ENCODE data around the gene TMEM163.

TMEM163 gene

DNA sequence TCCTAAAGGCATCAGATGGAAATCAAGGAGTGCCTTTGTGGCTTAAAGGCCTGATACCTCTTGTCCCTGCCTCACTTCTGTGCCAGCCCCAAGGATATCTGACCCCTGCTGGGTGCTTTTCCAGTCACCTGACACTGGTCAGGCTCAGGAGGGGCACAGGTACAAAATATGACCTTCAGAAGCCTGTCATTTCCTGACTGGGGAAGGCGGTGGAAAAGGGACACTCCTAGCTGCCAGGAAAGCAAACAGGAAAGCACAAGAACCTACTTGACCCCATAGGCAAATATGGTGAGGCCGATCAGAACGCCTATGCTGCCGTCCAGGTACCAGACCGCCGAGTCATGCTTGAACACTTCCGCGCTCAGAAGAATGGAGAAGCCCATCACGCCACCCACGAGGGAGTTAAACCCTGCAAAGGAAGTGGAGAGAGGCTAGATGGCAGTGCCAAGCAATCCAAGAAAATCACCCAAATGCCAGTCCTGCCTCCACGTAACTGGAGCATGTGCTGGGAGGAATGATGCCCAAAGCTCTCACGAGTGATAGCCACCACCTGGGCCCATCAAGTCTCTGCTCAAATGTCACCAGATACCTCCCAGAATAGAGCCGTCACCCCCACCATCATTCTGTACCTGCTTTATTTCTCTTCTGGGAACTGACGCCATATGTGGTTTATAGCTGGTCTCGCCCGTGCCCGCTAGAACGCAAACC lies 260.9 kb downstream of the TMEM163 start:
- DNase-seq (ENCODE audit: low read depth): no peak

DNA sequence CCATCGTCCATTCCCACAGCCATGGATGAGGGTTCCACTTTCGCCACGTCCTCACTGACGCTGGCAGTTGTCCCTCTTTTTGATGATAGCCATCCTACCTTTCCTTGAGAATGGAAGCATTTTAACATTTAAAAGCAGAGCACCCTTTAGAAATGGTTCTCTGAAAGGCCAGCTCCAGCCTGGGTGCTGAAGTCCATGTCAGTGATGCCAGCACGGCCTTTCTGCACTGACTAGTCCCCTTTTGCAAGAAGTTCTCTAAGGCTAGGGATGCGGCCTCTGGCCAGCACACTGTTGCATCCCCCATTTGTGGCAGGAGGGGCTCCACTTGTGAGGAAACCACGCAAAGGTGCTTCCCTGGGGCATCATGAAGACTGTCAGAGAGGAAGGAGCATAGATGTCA lies 261.4 kb downstream of the TMEM163 start:
- DNase-seq (ENCODE audit: low read depth): no peak

DNA sequence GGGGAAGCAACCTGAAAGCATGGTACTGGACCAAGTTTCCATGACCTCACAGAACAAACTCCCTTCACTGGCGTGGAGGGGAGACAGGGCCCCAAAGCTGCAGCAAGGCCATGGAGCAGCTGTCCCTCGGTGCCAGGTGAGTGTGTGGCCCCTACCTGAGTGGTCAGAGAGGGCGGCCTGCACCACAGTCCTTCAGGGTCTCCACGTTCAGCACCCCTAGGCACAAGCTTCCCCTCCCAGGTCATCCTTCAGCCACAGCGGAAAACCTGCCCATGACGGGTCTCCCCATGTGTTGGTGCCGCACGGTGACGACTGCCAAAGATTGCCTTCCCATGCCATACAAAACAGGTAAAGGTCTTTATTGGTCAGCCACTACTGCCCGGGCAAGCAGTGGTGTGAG lies 263.4 kb downstream of the TMEM163 start:
- DNase-seq (ENCODE audit: low read depth): no peak

DNA sequence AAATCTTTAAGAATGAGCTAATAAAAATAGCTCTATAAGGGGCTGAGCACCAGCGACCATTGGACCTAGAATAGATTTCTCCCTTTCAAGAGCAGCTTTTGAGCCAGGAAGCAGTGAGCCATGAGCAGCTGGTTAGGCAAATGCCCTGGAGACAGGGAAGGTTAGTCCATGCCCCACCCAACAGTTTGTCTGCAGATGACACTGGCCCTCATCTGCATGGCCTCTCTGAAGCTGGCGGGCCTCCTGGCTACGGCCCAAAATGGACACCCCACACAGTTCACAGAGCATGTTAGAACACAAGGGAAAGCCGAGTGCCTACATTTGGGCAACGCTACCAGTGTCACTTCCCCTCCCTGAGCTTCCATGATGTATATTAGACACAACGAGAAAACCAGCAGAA lies 263.9 kb downstream of the TMEM163 start:
- no peak for DNase-seq (ENCODE audit: low read depth)

DNA sequence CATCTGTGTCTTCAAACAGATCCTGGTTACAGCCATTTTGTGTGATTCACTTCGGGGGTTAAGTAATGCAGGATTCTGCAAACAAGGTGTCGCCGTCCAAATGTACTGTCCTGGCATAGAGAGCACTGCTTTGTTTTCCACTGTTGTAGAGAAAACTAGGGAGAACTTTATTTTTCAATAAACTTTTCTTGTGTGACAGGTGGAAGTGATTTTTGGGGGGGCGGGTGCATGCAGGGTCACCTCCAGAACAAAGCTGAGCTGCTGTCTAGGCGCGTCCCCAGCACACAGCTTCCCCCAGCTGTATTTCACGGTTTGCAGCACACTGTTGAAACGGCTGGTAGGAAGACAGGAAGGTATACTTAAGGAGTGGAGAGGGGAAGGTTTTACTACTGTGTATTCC lies 264.4 kb downstream of the TMEM163 start:
- DNase-seq (ENCODE audit: low read depth): no peak

DNA sequence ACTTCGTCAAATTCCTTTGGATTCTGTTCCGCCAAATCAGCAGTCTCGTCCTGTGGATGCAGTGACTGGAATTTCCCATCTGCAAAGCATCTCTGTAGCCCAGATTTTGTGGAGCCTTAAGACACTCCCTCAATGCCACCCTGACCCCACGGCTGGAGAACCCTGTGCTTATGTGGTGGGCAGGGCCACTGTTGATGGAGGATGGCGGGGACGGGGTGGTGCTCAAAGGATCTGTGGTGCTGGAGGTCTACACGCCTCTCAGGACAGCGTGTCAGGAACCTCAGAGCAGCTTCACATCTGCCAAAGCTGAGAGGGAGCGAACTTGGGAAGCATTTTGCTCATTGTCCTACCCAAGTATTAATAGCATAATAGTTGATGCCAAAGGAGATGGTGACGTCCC lies 264.8 kb downstream of the TMEM163 start:
- DNase-seq (ENCODE audit: low read depth): no peak

DNA sequence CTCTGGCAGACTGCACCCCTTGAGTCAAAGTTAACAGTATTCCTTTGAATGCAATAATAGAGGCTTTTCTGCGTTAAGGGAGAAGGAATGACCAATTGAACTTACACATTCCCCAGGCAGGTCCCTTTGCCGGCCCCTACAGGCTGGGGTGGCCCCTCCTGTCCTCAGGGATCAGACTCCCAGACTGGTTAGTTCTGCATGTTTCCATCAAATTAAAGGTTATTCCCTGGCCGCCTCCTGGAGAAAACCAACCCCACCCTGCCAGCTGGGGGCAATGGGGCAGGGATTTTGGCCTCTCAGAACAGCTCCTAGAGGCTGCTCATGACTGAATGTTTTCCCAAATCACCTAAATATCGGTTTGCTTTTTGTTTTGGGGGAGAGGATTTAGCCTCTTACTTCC lies 265.3 kb downstream of the TMEM163 start:
- DNase-seq (ENCODE audit: low read depth): no peak

DNA sequence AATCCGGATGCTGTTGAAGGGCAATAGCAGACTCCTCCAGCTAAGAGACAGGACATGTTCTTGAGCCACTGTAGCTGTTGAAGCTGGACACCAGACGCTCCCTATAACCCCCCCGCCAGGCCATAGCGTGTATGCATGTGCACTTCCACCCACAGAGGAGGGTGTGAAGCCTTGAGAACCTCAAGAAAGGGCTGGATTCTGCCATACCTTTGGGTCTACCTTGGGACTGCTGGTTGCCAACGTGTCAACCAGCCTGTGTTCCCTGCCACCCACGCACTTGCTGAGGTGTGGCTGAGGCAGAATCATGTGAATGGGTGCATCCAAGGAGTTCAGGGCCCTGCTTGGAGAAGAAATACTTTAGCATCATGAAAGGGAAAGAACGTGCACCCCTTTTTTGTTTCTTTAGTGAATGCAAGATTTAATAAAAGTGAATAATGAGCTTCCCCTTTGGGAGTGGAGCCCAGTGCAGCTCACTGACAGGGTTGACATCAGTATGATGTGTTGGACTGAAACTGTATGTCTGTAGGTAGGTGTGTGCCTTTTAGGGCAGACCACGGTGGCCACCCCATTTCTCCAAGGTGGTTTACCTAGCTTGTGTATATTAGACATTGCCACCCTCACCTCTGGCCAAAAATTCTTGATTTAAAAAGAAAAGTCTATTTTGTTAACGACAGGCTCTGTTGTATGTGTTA lies 266.6 kb downstream of the TMEM163 start:
- no peak for DNase-seq (ENCODE audit: low read depth)

DNA sequence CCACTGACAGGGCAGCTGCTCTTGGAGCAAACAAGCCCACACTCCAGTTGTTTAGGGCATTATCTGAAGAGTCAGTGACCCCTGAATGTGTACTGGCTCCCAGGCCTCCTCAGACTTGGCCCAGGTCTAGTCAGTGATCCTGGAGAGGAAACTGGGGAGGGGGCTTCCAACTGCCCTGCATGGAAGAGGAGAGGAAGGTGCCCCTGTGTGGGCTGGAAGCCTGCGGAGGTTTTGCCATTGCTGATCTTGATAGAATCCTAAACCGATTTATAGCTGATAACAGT lies 267.5 kb downstream of the TMEM163 start:
- DNase-seq (ENCODE audit: low read depth): no peak

DNA sequence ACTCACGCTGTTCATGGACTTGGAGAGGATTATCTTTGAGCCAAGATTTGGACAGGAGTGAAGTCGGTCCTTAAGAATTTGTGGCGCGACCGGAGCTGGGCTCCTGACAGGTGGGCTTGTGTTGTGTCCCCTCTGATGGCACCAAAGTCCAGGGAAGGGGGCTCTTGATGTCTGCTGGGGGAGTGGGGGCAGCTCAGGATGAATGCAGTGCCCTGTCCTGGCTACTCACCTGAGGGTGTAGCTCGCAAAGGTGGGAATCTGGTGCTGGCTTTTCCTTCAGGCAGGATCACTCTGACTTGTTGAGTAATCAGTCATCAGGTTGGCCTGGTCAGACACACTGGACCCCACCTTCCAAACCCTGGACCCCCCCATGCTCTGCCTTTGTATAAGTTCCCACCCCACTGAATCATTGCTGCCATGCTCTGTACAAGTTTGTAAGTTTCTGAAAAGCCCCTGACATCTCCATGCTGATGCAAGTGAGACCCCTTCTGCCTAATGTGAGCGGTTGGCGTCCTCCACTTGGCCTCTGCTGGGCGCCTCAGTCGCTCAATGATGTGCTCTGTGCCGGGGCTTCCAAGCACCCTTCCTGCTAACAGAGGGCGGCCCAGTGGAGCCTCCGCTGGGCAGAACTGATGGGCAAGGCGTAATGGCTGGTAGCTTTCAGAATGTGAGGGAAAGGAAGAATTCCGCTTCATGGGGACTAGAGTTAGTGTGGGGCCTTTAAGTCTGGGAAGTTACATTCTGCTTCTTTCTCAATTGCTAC lies 268.9 kb downstream of the TMEM163 start:
- DNase-seq (ENCODE audit: low read depth): no peak

DNA sequence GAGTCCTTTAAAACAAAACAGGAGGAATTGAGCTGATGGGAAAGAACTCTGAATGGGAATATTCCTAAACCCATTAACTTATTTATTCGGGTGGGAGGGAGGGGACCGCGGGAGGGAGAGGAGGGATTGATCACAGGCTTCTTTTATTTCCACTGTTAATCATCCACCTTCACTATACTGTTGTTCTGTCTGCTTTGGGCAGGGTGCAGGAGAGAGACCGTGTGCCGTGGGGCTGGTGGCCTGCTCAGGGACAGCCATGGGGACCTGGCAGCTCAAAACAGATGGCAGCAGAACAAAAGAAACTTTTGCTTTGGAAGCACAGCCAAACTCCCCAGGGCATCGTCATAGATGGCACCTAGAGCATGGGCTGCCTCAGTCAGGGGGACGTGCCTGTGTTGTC lies 269.6 kb downstream of the TMEM163 start:
- no peak for DNase-seq (ENCODE audit: low read depth)

DNA sequence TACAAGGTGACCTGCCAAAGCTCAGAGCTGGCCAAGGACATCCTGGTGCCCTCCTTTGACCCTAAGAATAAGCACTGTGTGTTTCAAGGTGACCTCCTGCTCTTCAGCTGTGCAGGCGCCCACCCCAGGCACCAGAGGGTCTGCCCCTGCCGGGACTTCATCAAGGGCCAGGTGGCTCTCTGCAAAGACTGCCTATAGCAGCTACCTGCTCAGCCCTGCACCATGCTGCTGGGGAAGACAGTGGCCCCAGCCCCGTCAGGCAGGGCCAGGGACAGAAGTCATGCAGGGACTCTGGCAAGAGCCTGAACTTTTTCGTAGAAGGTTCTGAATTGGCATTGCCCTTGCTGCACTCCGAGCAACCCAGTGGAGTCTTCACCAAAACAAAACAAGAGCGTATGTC lies 270.1 kb downstream of the TMEM163 start:
- DNase-seq (ENCODE audit: low read depth): no peak

DNA sequence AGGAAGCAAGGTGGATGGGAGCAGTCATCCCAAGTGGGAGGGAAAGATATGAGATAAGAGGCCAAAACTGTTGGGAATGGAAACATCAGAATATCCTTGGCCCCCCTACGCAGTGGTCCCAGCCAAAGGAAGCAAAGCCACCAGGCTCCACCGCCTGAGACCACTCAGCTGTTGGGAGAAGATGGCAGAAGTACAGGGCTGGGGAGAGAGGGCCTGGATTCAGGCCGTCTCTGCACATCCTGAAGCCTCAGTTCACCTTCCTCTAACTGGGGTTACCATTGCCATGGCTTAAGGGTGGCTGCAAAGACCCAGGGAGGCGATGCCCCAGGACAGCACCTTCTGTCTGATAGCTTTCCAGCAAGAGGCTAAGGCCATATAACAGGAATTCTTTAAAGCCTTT lies 271.1 kb downstream of the TMEM163 start:
- no peak for DNase-seq (ENCODE audit: low read depth)

DNA sequence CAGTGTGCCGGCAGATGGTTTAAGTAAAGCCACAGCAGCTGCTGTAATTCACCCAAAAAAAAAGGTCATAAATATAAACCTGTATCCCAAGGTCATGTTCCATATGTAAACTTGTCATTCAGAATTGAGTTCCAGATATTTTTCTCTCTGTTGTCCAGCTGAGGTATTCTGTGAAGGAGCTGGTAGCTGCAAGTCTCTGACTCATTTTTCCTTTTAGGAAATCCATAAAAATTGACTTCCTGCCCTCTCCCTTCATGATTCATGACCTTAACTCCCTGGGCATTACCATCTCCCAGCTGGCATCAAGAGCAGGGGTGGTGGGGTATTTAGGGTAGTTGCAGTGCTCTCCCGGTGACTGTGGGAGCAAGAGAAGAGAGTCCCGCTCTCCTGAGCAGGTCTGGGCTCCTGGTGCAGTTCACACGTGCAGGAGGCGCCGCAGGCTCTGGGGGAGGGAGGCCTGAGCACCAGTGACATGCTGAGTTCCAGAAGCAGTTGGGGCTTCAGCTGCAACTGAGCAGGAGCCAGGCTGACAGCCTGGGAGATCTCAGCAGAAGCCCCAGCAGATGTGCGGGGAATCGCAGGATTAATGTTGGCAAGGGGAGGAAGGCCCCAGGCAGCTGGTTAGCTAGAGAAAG lies 272.3 kb downstream of the TMEM163 start:
- DNase-seq (ENCODE audit: low read depth): peak; percentile 70

DNA sequence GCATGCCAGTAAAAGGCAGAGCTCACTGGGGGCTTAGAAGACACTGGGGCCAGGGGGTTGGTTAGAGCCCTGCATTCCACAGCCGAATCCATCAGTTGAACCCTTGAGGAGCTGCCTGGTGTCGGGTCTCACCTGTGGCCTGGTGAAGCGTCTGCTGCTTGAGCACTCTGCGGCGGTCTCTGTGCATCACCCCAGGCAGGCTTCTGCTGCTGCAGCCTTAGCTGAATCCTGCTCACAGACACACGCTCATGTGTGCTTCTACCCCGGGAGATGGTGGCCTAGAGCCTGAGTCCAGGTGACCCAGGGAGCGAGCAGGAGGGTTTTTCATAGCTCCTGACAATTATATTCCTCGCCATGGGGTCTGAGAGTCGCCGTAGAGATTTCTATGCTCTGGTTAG lies 272.8 kb downstream of the TMEM163 start:
- DNase-seq (ENCODE audit: low read depth): no peak

DNA sequence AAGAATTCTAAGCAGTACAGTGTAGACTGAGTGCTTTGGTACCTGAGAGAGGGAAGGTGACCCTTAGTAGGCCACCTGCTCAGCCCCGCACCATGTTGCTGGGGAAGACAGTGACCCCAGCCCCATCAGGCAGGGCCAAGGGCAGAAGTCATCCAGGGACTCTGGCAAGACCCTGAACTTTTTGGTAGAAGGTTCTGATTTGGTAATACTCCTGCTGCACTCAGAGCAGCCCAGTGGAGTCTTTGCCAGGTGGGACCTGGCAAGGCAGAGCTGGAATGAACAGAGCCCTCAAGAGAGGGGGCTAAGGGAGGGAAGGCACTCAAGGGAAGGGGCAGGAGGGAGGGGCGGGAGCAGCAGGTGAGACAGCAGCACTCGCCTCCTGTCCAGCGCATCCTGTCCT lies 273.7 kb downstream of the TMEM163 start:
- DNase-seq (ENCODE audit: low read depth): no peak

DNA sequence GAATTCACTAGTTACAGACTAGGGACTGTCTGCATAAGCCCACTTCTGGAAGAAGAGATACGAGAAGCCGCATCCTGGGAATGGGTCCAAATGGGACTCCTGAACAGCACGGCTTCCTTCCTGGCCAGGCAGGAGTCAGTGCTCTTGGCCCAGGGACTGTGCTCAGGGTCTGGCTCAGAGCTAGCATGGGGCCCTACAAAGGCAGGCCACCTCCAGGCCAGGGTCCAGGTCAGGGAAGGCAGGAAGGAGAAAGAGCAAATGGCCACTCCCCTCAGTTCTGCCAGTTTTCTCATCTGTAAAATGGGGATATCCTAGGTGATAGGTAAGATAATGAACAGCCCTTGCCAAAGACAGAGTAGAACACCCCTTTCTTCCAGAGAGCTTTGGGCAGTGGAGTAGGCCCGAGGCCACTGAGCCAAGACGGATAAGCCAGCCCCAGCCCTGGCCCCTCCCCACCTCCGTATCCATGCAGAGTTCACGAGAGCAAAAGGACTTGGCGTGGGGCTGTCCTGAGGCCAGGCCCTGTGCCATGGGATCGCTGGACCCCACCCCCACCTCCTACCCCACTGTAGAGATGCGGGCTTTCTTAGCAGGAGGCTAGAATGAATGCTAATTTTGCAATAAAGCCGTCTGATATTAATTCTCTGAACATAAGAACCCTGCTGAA lies 274.9 kb downstream of the TMEM163 start:
- DNase-seq (ENCODE audit: low read depth): no peak

DNA sequence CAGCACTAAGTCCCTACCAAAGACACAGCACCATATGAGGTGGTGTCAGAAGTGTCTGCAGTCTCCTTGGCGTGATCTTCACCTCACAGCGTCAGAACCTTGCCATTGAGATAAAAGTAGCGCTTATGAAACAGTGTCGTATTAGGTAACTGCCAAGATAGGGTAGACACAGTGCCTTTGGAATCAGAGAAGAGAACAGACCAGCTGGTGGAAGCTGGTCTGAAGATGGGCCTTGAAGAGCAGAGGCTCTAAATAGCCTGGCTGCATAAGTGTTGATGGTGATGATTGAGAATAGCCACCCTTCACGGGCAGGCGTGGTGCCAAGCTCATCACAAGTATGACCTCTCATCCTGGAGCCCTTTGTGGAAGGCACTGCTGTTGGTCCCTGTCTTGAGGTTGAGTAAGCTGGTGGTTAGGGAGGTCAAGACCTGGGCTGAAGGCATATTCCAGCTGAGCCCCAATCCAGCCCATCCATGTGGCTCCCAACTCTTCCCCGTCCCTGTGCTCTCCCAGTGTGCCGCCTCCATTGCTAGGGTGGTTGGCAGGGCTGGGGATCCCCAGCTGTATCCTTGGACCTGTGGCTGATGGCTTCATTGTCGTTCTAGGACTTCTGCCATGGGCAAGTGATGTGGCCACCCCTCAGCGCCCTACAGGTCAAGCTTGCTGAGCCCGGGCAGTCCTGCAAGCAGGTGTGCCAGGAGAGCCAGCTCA lies 277.5 kb downstream of the TMEM163 start:
- DNase-seq (ENCODE audit: low read depth): no peak

DNA sequence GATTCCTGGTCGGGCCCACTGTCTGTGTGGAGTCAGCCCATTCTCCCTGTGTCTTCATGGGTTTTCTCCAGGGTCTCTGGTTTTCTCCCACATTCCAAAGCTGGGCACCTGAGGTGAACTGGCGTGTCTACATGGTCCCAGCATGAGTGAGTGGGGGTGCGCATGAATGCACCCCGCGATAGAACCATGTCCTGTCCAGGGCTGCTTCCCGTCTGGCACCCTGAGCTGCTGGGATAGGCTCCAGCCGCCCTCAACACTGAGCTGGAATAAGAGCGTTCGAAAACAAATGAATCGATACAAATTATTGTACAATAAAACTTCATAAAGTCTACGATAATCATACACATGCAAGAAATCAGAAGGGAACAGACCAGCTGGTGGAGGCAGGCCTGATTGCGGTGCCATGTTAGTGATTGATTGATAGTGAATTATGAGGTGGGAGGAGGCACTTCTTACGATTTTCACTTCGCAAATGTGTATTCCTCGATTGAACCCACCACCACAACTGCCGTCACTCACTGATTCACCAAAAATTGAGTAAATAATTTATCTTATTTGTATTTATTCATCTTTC lies 278.4 kb downstream of the TMEM163 start:
- no peak for DNase-seq (ENCODE audit: low read depth)

DNA sequence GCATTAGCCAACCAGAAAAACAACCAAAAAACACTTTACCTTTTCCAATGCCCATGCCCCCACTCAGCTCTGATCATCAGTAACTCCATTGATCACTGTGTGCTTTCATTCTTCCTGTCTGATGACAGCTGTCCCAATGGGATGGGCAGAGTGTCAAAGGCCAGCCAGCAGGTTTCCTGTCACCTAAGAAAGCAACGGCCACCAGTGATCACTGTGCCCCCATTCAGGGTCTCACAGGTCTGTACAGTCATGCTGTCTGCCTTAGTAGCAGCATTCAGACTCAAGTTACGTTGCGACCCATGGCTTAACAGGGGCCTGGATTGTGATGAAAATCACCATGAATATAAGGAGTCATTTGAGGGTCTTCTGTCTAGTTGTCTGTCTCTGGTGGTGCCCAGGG lies 280.4 kb downstream of the TMEM163 start:
- no peak for DNase-seq (ENCODE audit: low read depth)

DNA sequence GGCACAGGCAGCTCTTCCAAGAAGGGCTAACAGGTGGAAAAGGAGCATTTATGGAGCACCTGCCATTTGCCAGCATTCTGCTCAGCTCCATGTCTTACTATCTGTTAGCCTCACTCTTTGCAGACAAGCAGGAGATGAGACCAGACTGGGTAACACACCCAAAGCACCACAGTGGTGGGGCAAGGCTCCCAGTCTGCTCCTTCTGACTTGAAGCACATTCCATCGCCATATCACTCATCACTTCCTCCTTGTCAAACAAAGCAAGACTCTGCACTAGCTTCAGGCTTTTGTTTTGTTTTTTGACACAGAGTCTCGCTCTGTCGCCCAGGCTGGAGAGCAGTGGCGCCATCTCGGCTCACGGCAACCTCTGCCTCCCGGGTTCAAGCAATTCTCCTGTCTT lies 282.1 kb downstream of the TMEM163 start:
- DNase-seq (ENCODE audit: low read depth): peak; percentile 10
